AG20443 (cell line): ENCODE data around the gene VDAC1.
"Not testable (repeated sequence)": the region's sequence is repeated elsewhere in the genome, so short reads cannot be mapped to it uniquely, and the experiment has no call there.

Experiments used
- DNase-seq: peaks from one replicate; pipeline ENCODE4 v3.0.0; 2012; ENCODE audit warnings: low spot score, mixed read lengths

VDAC1 gene

GRCh38 chr5:134004626-134005416, at the start of gene VDAC1:
Gene VDAC1, minus strand, starts transcription at chr5:134004975. Its CDS starts 11,963 bp downstream, at chr5:133993012.
- peak; percentile 98 for DNase-seq

- no peak for DNase-seq
These were observed 49.1 kb upstream of the VDAC1 start for GRCh38 chr5:134053840-134054338.

GRCh38 chr5:134053314-134053839, 48.6 kb upstream of the VDAC1 start:
- no peak for DNase-seq

GRCh38 chr5:134051305-134051704, 46.5 kb upstream of the VDAC1 start:
- no peak for DNase-seq

- no peak for DNase-seq
These were observed 44.1 kb upstream of the VDAC1 start for GRCh38 chr5:134048864-134049263.

GRCh38 chr5:134047687-134048056, 42.9 kb upstream of the VDAC1 start:
- DNase-seq = no peak

- DNase-seq = no peak
These were observed 42.3 kb upstream of the VDAC1 start for GRCh38 chr5:134046801-134047686.

GRCh38 chr5:134046330-134046729, 41.6 kb upstream of the VDAC1 start:
- DNase-seq = no peak

GRCh38 chr5:134043793-134044792, 39.3 kb upstream of the VDAC1 start:
- no peak for DNase-seq

GRCh38 chr5:134041570-134042411, 37.0 kb upstream of the VDAC1 start:
- no peak for DNase-seq

- DNase-seq = no peak
These were observed 33.4 kb upstream of the VDAC1 start for GRCh38 chr5:134038138-134038537.

- no peak for DNase-seq
These were observed 32.4 kb upstream of the VDAC1 start for GRCh38 chr5:134037160-134037559.

GRCh38 chr5:134034326-134034725, 29.6 kb upstream of the VDAC1 start:
- no peak for DNase-seq

- not testable (repeated sequence) for DNase-seq
These were observed 25.7 kb upstream of the VDAC1 start for GRCh38 chr5:134030303-134030964.

GRCh38 chr5:134029156-134029555, 24.4 kb upstream of the VDAC1 start:
- DNase-seq = peak; percentile 84

- DNase-seq = no peak
These were observed 23.7 kb upstream of the VDAC1 start for GRCh38 chr5:134028496-134028895.

GRCh38 chr5:134027288-134027615, 22.5 kb upstream of the VDAC1 start:
- DNase-seq = no peak

GRCh38 chr5:134026521-134027287, 21.9 kb upstream of the VDAC1 start:
- DNase-seq = peak; percentile 42

- DNase-seq = no peak
These were observed 21.0 kb upstream of the VDAC1 start for GRCh38 chr5:134025786-134026185.
